KMS-11 (cell line): ENCODE data around the gene NUDT12.

Experiments used
- H2AFZ ChIP-seq: fragments of 200-600 bp; sonication (generic); 2 replicates; pipeline ENCODE4 v1.6.1; 2016; ENCODE audit warnings: antibody characterized with exemption, mixed run types, low read depth
- H3K27ac ChIP-seq: fragments of 200-600 bp; sonication (generic); 2 replicates; pipeline ENCODE4 v1.6.1; 2016; ENCODE audit warnings: mild to moderate bottlenecking, mixed run types
- H3K27me3 ChIP-seq: fragments of 200-600 bp; sonication (generic); 2 replicates; pipeline ENCODE4 v1.6.1; 2017; ENCODE audit warnings: mild to moderate bottlenecking, low read depth, mixed run types, moderate library complexity; ENCODE audit not compliant: insufficient read depth
- H3K36me3 ChIP-seq: fragments of 200-600 bp; sonication (generic); 2 replicates; pipeline ENCODE4 v1.6.1; 2017; ENCODE audit warnings: mild to moderate bottlenecking, mixed run types; ENCODE audit not compliant: insufficient read depth
- H3K4me1 ChIP-seq: fragments of 200-600 bp; sonication (generic); 2 replicates; pipeline ENCODE4 v1.6.1; 2016; ENCODE audit warnings: mild to moderate bottlenecking, low read depth, mixed run types; ENCODE audit not compliant: poor library complexity, severe bottlenecking
- H3K4me2 ChIP-seq: fragments of 200-600 bp; sonication (generic); 2 replicates; pipeline ENCODE4 v1.7.0; 2016; ENCODE audit warnings: mild to moderate bottlenecking, mixed run types
- H3K4me3 ChIP-seq: fragments of 200-600 bp; sonication (generic); IDR thresholded peaks from 2 replicates; pipeline ENCODE4 v1.6.1; 2017; ENCODE audit warnings: low read depth, low read length, mixed read lengths; ENCODE audit not compliant: insufficient read depth
- H3K79me2 ChIP-seq: fragments of 200-600 bp; sonication (generic); 2 replicates; pipeline ENCODE4 v1.6.1; 2016; ENCODE audit warnings: low read depth, mixed run types; ENCODE audit not compliant: insufficient read depth
- H3K9ac ChIP-seq: fragments of 200-600 bp; sonication (generic); 2 replicates; pipeline ENCODE4 v1.6.1; 2016; ENCODE audit warnings: mild to moderate bottlenecking, mixed run types
- H4K20me1 ChIP-seq: fragments of 200-600 bp; sonication (generic); 2 replicates; pipeline ENCODE4 v1.6.1; 2016; ENCODE audit warnings: mild to moderate bottlenecking, mixed run types; ENCODE audit not compliant: insufficient read depth
- CTCF ChIP-seq: fragments of 200-600 bp; sonication (generic); conservative IDR thresholded peaks from 2 replicates; pipeline ENCODE4 v1.6.1; 2017; ENCODE audit warnings: low read depth, mild to moderate bottlenecking, antibody characterized with exemption, low read length, moderate library complexity, mixed read lengths

Gene NUDT12

GRCh38 chr5:103589776-103590175 is 27.2 kb upstream of the NUDT12 start:
- no peak overlapping the region for H3K4me3 ChIP-seq
- no peak overlapping the region for H3K9ac ChIP-seq
- no peak for TF ChIP-seq CTCF
- no peaks in the 10 kb centered on the region for H3K36me3 ChIP-seq
- no peaks in the 10 kb centered on the region for H3K79me2 ChIP-seq
- H4K20me1 ChIP-seq = no peaks in the 10 kb centered on the region
- no peak overlapping the region for H2AFZ ChIP-seq
- H3K4me1 ChIP-seq = no peaks in the 10 kb centered on the region
- no peak overlapping the region for H3K4me2 ChIP-seq
- no peaks in the 10 kb centered on the region for H3K27me3 ChIP-seq
- no peak overlapping the region for H3K27ac ChIP-seq

GRCh38 chr5:103589357-103589756 is 26.8 kb upstream of the NUDT12 start:
- H3K9ac ChIP-seq = no peak overlapping the region
- H3K79me2 ChIP-seq = no peaks in the 10 kb centered on the region
- H3K27ac ChIP-seq = no peak overlapping the region
- no peaks in the 10 kb centered on the region for H4K20me1 ChIP-seq
- H3K27me3 ChIP-seq = no peaks in the 10 kb centered on the region
- no peak overlapping the region for H3K4me2 ChIP-seq
- no peak overlapping the region for H3K4me3 ChIP-seq
- no peak overlapping the region for H2AFZ ChIP-seq
- no peaks in the 10 kb centered on the region for H3K36me3 ChIP-seq
- no peak for TF ChIP-seq CTCF
- no peaks in the 10 kb centered on the region for H3K4me1 ChIP-seq

- Histone ChIP-seq H3K9ac (no peak overlapping the region), H3K4me3 (no peak overlapping the region), H3K36me3 (no peaks in the 10 kb centered on the region), H3K27me3 (no peaks in the 10 kb centered on the region), H2AFZ (no peak overlapping the region), H3K4me1 (no peaks in the 10 kb centered on the region), H4K20me1 (no peaks in the 10 kb centered on the region), H3K79me2 (no peaks in the 10 kb centered on the region), H3K27ac (no peak overlapping the region), H3K4me2 (no peak overlapping the region)
- peak; percentile 38; the same call in 1 of the 2 replicates for TF ChIP-seq CTCF
Measured at GRCh38 chr5:103587185-103587748, 24.7 kb upstream of the NUDT12 start.

GRCh38 chr5:103582364-103582763 is 19.8 kb upstream of the NUDT12 start:
- H3K4me1 ChIP-seq = no peaks in the 10 kb centered on the region
- no peaks in the 10 kb centered on the region for H3K36me3 ChIP-seq
- H3K9ac ChIP-seq = no peak overlapping the region
- peak; percentile 39; the same call in 1 of the 2 replicates for TF ChIP-seq CTCF
- H3K4me2 ChIP-seq = no peak overlapping the region
- H4K20me1 ChIP-seq = no peaks in the 10 kb centered on the region
- no peak overlapping the region for H2AFZ ChIP-seq
- H3K27me3 ChIP-seq = no peaks in the 10 kb centered on the region
- H3K4me3 ChIP-seq = no peak overlapping the region
- H3K79me2 ChIP-seq = no peaks in the 10 kb centered on the region
- H3K27ac ChIP-seq = no peak overlapping the region
